ENCODE results near the gene HDAC9.

- TF ChIP-seq CTCF (IDR thresholded peaks at IDR 0.05; ENCODE audit: insufficient read depth, low read depth, low read length) (no peak), EZH2 (IDR thresholded peaks at IDR 0.05; ENCODE audit: insufficient read depth, low read length) (no peak)
Observed at GRCh38 chr7:18941207-18941606, 445.7 kb downstream of the HDAC9 start.

Data from astrocyte (in vitro differentiated cells and primary cell).